Natural killer cell (primary cell): ENCODE measurements around the gene PITPNB. TPM values are rescaled to one million over a fixed set of nuclear protein-coding genes. Genes with fewer than 3 reads are reported as not detected.

Experiments
- ATAC-seq, 3 donors: fragments of 150-1000 bp in 2 of 3; fragments of 200-7000 bp in 1 of 3; cut with Tn5 transposase; 1 replicate in 1 of 3; 2 replicates in 2 of 3; pipeline ENCODE4 v1.10.0; 2021; ENCODE audit warnings: mild to moderate bottlenecking in 2 of 3, moderate library complexity in 2 of 3
- DNase-seq, 2 donors: peaks; one replicate each; pipeline versions ENCODE4 v3.0.0 to v3.0.0-alpha.2; 2013 to 2021; ENCODE audit warnings: mixed read lengths in 1 of 2
- H3K27ac ChIP-seq: one replicate; pipeline ENCODE4 v1.5.1; 2013; ENCODE audit warnings: mild to moderate bottlenecking, low read length
- H3K27me3 ChIP-seq: one replicate; pipeline ENCODE4 v1.6.1; 2013; ENCODE audit warnings: low read length; ENCODE audit not compliant: control insufficient read depth, insufficient read depth
- H3K36me3 ChIP-seq: one replicate; pipeline ENCODE4 v1.6.1; 2013; ENCODE audit warnings: low read length; ENCODE audit not compliant: control insufficient read depth, insufficient read depth
- H3K4me1 ChIP-seq: one replicate; pipeline ENCODE4 v1.6.1; 2013; ENCODE audit warnings: low read length; ENCODE audit not compliant: control insufficient read depth, insufficient read depth
- H3K4me3 ChIP-seq: one replicate; pipeline ENCODE4 v1.5.1; 2013; ENCODE audit warnings: low read length
- H3K9me3 ChIP-seq: one replicate; pipeline ENCODE4 v1.6.1; 2013; ENCODE audit warnings: low read length; ENCODE audit not compliant: control insufficient read depth, insufficient read depth
- H3K27ac Mint-ChIP-seq, 2 donors: one replicate each; pipeline ENCODE4 v1.8.0; 2022; ENCODE audit warnings: mild to moderate bottlenecking in 2 of 2, mixed read lengths in 2 of 2, moderate library complexity in 1 of 2
- H3K27me3 Mint-ChIP-seq, 2 donors: one replicate each; pipeline ENCODE4 v1.8.0; 2022; ENCODE audit warnings: low read depth in 2 of 2, mixed read lengths in 2 of 2
- H3K36me3 Mint-ChIP-seq: one replicate; pipeline ENCODE4 v1.8.0; 2022; ENCODE audit warnings: mixed read lengths
- H3K4me1 Mint-ChIP-seq, 2 donors: one replicate each; pipeline ENCODE4 v1.8.0; 2022; ENCODE audit warnings: mixed read lengths in 2 of 2
- H3K4me3 Mint-ChIP-seq: one replicate; pipeline ENCODE4 v1.8.0; 2022; ENCODE audit warnings: mild to moderate bottlenecking, moderate library complexity, mixed read lengths
- H3K9me3 Mint-ChIP-seq, 2 donors: one replicate each; pipeline ENCODE4 v1.8.0; 2022; ENCODE audit warnings: mixed read lengths in 2 of 2
- CTCF ChIP-seq: fragments of 200-600 bp; IDR thresholded peaks from one replicate; pipeline ENCODE4 v1.8.0; 2022; ENCODE audit warnings: antibody characterized with exemption
- WGBS: methylation state at CpG from one replicate; pipeline ENCODE4 v1.1.7; 2013; ENCODE audit warnings: missing lambda C conversion rate; ENCODE audit not compliant: insufficient coverage; 5-methylcytosine and 5-hydroxymethylcytosine counted together
- intact Hi-C: fragments of 100-400 bp; cut with micrococcal nuclease; formaldehyde crosslinking; loops from one replicate; pipeline ENCODE4 v1.14.2; 2022
- total RNA-seq, 4 donors: library from RNA; stranded (reverse); fragments of 120-200 nt in 1 of 4; gene quantifications; one replicate each; pipeline versions ENCODE4 v1.2.3 to v1.2.4, GENCODE V29; 2013 to 2022

Gene PITPNB
- total RNA-seq, 3 donors from 2014 or later (not counting 1 experiment from before 2014, with no cell fraction given): 58.4 to 77.7 (median 65.1) TPM

GRCh38 chr22:27941143-27941542 is 22.1 kb upstream of the PITPNB start:
- intact Hi-C loops: no loop called here
- ATAC-seq: no peak
- Mint-ChIP-seq H3K36me3 (no peaks in the 10 kb centered on the region), H3K4me3 (no peak overlapping the region), H3K27ac (no peak overlapping the region), H3K4me1 (no peaks in the 10 kb centered on the region), H3K27me3 (no peaks in the 10 kb centered on the region), H3K9me3 (no peaks in the 10 kb centered on the region)
- no peaks in the 10 kb centered on the region for H3K36me3 ChIP-seq
- no peak overlapping the region for H3K27ac ChIP-seq
- H3K9me3 ChIP-seq: no peaks in the 10 kb centered on the region
- H3K27me3 ChIP-seq: no peaks in the 10 kb centered on the region
- DNase-seq: no peak
- no peaks in the 10 kb centered on the region for H3K4me1 ChIP-seq
- no peak overlapping the region for H3K4me3 ChIP-seq
- no peak for TF ChIP-seq CTCF

- Histone ChIP-seq H3K27me3 (no peaks in the 10 kb centered on the region), H3K4me1 (no peaks in the 10 kb centered on the region), H3K27ac (no peak overlapping the region), H3K36me3 (no peaks in the 10 kb centered on the region), H3K4me3 (no peak overlapping the region), H3K9me3 (no peaks in the 10 kb centered on the region)
- no peaks in the 10 kb centered on the region for H3K9me3 Mint-ChIP-seq
- 100% methylated on average over 2 of the region's 2 CpGs for WGBS
- no peaks in the 10 kb centered on the region for H3K27me3 Mint-ChIP-seq
- H3K27ac Mint-ChIP-seq: no peak overlapping the region
- TF ChIP-seq CTCF: no peak
- ATAC-seq: no peak
- peaks cover 0 to 5% of the 10 kb centered on the region in 2 donors for H3K4me1 Mint-ChIP-seq
- intact Hi-C loops: no loop called here
- H3K4me3 Mint-ChIP-seq: no peak overlapping the region
- no peaks in the 10 kb centered on the region for H3K36me3 Mint-ChIP-seq
- DNase-seq: no peak
Measured at GRCh38 chr22:27937453-27937852, 18.4 kb upstream of the PITPNB start.

GRCh38 chr22:27935897-27936296 is 16.8 kb upstream of the PITPNB start:
- H3K36me3 ChIP-seq: no peaks in the 10 kb centered on the region
- H3K36me3 Mint-ChIP-seq: no peaks in the 10 kb centered on the region

More at GRCh38 chr22:27935897-27936296, 16.8 kb upstream of the PITPNB start:
- intact Hi-C loops: no loop called here
- no peak for TF ChIP-seq CTCF
- Histone ChIP-seq H3K27ac (no peak overlapping the region), H3K9me3 (no peaks in the 10 kb centered on the region), H3K27me3 (no peaks in the 10 kb centered on the region), H3K4me1 (no peaks in the 10 kb centered on the region), H3K4me3 (no peak overlapping the region)
- ATAC-seq: no peak
- WGBS: 89% methylated on average over 1 of the region's 1 CpG
- no peaks in the 10 kb centered on the region for H3K27me3 Mint-ChIP-seq
- H3K27ac Mint-ChIP-seq: no peak overlapping the region
- no peak overlapping the region for H3K4me3 Mint-ChIP-seq
- H3K4me1 Mint-ChIP-seq: peaks cover 0 to 5% of the 10 kb centered on the region in 2 donors
- H3K9me3 Mint-ChIP-seq: no peaks in the 10 kb centered on the region
- DNase-seq: no peak
